ENCODE data around the gene ZNF710. TPM values are rescaled to one million over a fixed set of nuclear protein-coding genes. Genes with fewer than 3 reads are reported as not detected.

The ZNF710 gene
- total and polyA plus RNA-seq, 2 donors (not counting 3 experiments of a cell fraction or from before 2014, with no cell fraction given) = 8.9 to 32.4 TPM

DNA sequence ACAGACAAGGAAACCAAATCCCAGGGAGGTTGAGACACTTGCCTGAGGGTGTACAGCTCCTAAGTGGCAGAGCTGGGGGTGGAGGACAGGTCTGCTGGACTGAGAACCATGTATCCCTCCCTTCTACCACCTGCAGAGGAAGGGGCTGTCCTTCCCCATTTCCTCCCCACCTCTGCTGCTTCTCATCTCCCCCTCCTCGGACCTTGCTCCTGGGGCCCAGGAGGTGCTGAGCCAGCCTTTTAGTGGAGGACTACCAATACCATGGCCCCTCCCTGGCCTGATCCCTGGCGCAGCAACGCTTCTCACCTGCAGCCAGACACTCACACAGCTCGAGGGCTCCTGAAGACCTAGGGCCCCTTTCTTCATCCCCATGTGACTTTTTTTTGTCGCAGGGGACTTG, 50.8 kb downstream of the ZNF710 start:
- Histone ChIP-seq H4K20me1 (replicated peaks; ENCODE audit: control insufficient read depth, extremely low read depth, insufficient read depth, low read length) (no peaks in the 10 kb centered on the region), H3K79me2 (ENCODE audit: control insufficient read depth, insufficient read depth, low read length) (peaks cover 13% of the 10 kb centered on the region), H3K27ac (ENCODE audit: insufficient read depth, low read depth, low read length) (no peak overlapping the region), H3K27me3 (ENCODE audit: control insufficient read depth in 2 of 2, insufficient read depth in 2 of 2, low read length in 2 of 2) (no peaks in the 10 kb centered on the region), H3K4me3 (replicated peaks in 1 of 3; ENCODE audit: insufficient read depth in 1 of 3, low read depth in 1 of 3, low read length in 3 of 3) (no peak overlapping the region), H3K4me2 (ENCODE audit: insufficient read depth, low read length) (no peak overlapping the region), H3K9ac (replicated peaks; ENCODE audit: extremely low read depth, insufficient read depth, low read length) (no peak overlapping the region), H3K36me3 (ENCODE audit: control insufficient read depth in 2 of 2, extremely low read depth in 1 of 2, insufficient read depth in 2 of 2, low read length in 2 of 2) (no peaks in the 10 kb centered on the region), H3K4me1 (ENCODE audit: control insufficient read depth, extremely low read depth, insufficient read depth, low read length) (peaks cover 7% of the 10 kb centered on the region), H3K9me1 (replicated peaks; ENCODE audit: control insufficient read depth, extremely low read depth, insufficient read depth, low read length) (no peaks in the 10 kb centered on the region), H2AFZ (ENCODE audit: low read depth, low read length) (no peak overlapping the region), H3K9me3 (replicated peaks; ENCODE audit: control insufficient read depth, insufficient read depth, low read length) (no peaks in the 10 kb centered on the region)
- FAIRE-seq (no peak), DNase-seq (ENCODE audit: low read depth, low spot score) (no peak)
- ChIA-PET CTCF (interaction anchor here (2.2 kb wide), 1 partner anchor 13 kb away, joined by 5 read pairs; no protein-coding TSS in a partner anchor), POLR2A (no interaction called here)
- dilution Hi-C loops (cut with MboI; ENCODE audit: extremely low pct_ligation_motif_present, low sequenced_read_pairs) (no loop called here), intact Hi-C loops (cut with micrococcal nuclease) (no loop called here)
- TF ChIP-seq MYC (IDR thresholded peaks at IDR 0.05; ENCODE audit: low read depth, low read length) (no peak), POLR2A (IDR thresholded peaks at IDR 0.05; ENCODE audit: low read depth, low read length) (no peak), GATA2 (IDR thresholded peaks at IDR 0.05; ENCODE audit: insufficient read depth, insufficient read length, low read depth, low read length) (no peak), JUN (IDR thresholded peaks at IDR 0.05; ENCODE audit: borderline replicate concordance, insufficient read depth, insufficient read length, low read depth) (no peak), POLR2AphosphoS5 (IDR thresholded peaks at IDR 0.05; ENCODE audit: insufficient read depth, low read depth, low read length) (no peak), FOS (IDR thresholded peaks at IDR 0.05; ENCODE audit: borderline replicate concordance, insufficient read depth, low read length) (no peak), EZH2 (IDR thresholded peaks at IDR 0.05; ENCODE audit: borderline replicate concordance, low read depth, low read length, severe bottlenecking) (no peak)
- TF ChIP-seq, protein P1, sequence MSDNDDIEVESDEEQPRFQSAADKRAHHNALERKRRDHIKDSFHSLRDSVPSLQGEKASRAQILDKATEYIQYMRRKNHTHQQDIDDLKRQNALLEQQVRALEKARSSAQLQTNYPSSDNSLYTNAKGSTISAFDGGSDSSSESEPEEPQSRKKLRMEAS (IDR thresholded peaks at IDR 0.05; ENCODE audit: insufficient read depth, insufficient read length) = no peak
- TF ChIP-seq, protein P2, sequence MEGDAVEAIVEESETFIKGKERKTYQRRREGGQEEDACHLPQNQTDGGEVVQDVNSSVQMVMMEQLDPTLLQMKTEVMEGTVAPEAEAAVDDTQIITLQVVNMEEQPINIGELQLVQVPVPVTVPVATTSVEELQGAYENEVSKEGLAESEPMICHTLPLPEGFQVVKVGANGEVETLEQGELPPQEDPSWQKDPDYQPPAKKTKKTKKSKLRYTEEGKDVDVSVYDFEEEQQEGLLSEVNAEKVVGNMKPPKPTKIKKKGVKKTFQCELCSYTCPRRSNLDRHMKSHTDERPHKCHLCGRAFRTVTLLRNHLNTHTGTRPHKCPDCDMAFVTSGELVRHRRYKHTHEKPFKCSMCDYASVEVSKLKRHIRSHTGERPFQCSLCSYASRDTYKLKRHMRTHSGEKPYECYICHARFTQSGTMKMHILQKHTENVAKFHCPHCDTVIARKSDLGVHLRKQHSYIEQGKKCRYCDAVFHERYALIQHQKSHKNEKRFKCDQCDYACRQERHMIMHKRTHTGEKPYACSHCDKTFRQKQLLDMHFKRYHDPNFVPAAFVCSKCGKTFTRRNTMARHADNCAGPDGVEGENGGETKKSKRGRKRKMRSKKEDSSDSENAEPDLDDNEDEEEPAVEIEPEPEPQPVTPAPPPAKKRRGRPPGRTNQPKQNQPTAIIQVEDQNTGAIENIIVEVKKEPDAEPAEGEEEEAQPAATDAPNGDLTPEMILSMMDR (IDR thresholded peaks at IDR 0.05; ENCODE audit: extremely low read depth in 1 of 2, insufficient read depth in 1 of 2, low read depth in 1 of 2, low read length in 2 of 2) = no peak
- BruUV-seq (replicated peaks) = no TSS peak
